OCI-LY7 (cell line): ENCODE measurements around the gene EXTL2.

ENCODE experiments used
- CTCF ChIP-seq: fragments of 200-600 bp; sonication (generic); conservative IDR thresholded peaks from 2 replicates; pipeline ENCODE4 v1.5.1; 2014; ENCODE audit warnings: mild to moderate bottlenecking, antibody characterized with exemption, low read length, moderate library complexity, mixed read lengths
- EZH2phosphoT487 ChIP-seq: fragments of 200-600 bp; sonication (generic); IDR thresholded peaks from 2 replicates; pipeline ENCODE4 v1.6.1; 2018; ENCODE audit warnings: low read depth, borderline replicate concordance, mild to moderate bottlenecking, mixed run types, antibody characterized with exemption, low read length, moderate library complexity, mixed read lengths

GRCh38 chr1:100942304-100943046 lies 47.8 kb upstream of the EXTL2 start:
- no peak for TF ChIP-seq CTCF
- no peak for TF ChIP-seq EZH2phosphoT487
